ENCODE results near the gene PRODH2. TPM values are rescaled to one million over a fixed set of nuclear protein-coding genes. Genes with fewer than 3 reads are reported as not detected.

The PRODH2 gene
- total and polyA plus RNA-seq, 2 of the 13 experiments (the other 11 are each of a cell fraction or from before 2014, with no cell fraction given) = 86.7 to 118 TPM

DNA sequence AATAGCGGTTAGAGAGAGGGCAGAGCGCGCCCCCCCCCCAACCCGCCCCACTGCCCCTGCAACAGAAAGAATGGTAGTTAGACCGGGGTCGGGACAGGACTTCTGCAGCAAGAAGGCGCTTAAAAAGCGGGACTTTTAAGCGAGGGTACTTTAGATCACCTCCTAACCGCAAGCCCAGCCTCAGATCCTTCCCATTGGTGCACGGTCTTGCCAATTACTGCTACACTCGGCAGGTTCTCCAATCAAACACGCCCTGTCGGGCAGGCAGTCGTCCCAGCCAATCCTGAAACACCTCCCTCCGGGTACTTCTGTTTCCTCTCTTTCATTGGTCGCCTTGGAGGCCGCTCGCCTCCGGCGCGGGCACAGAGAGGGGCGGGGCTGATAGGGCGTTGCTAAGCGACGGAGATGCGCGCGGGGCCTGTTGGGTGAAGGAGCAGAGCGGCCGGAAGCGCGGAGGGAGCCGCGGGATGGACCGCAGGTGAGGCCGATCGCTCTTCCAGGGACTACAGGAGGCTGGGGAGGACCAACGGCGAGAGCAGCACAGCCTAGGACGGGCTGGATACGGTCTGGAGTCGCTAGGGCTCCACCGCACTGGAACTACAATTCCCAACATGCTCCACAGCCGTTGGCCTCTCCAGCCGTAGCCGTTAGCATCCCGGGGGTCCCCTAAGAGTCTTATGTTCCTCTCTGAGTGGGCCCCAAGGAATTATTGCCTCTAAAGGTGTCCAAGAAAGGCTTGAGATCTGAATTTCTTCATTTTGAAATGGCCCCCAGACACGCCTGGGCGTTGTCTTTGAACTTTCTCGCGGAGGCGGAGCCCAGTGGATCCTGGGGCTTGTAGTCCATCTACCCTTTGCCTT, 54.7 kb downstream of the PRODH2 start, which contains the start of gene PROSER3 (continued):
- TF ChIP-seq, protein P1, sequence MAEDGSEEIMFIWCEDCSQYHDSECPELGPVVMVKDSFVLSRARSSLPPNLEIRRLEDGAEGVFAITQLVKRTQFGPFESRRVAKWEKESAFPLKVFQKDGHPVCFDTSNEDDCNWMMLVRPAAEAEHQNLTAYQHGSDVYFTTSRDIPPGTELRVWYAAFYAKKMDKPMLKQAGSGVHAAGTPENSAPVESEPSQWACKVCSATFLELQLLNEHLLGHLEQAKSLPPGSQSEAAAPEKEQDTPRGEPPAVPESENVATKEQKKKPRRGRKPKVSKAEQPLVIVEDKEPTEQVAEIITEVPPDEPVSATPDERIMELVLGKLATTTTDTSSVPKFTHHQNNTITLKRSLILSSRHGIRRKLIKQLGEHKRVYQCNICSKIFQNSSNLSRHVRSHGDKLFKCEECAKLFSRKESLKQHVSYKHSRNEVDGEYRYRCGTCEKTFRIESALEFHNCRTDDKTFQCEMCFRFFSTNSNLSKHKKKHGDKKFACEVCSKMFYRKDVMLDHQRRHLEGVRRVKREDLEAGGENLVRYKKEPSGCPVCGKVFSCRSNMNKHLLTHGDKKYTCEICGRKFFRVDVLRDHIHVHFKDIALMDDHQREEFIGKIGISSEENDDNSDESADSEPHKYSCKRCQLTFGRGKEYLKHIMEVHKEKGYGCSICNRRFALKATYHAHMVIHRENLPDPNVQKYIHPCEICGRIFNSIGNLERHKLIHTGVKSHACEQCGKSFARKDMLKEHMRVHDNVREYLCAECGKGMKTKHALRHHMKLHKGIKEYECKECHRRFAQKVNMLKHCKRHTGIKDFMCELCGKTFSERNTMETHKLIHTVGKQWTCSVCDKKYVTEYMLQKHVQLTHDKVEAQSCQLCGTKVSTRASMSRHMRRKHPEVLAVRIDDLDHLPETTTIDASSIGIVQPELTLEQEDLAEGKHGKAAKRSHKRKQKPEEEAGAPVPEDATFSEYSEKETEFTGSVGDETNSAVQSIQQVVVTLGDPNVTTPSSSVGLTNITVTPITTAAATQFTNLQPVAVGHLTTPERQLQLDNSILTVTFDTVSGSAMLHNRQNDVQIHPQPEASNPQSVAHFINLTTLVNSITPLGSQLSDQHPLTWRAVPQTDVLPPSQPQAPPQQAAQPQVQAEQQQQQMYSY (CRISPR knock-in tag; IDR thresholded peaks at IDR 0.05) = no peak
- 0 out of 2 replicates have a peak, but pooled peaks have one; percentile 51 for TF ChIP-seq FIP1L1 (IDR thresholded peaks at IDR 0.05; ENCODE audit: borderline replicate concordance, insufficient read depth, low read depth, low read length)
- TF ChIP-seq NKX3-1 (CRISPR knock-in tag; IDR thresholded peaks at IDR 0.05) = 0 out of 2 replicates have a peak, but pooled peaks have one; percentile 47
- TF ChIP-seq ETV5 (CRISPR knock-in tag; IDR thresholded peaks at IDR 0.05; ENCODE audit: borderline replicate concordance) = peak; percentile 86
- no peak for TF ChIP-seq SRSF4 (IDR thresholded peaks at IDR 0.05; ENCODE audit: low read depth, low read length, poor library complexity, severe bottlenecking)
- peak; percentile 42; the same call in 1 of the 2 replicates for TF ChIP-seq ZNF839 (CRISPR knock-in tag; IDR thresholded peaks at IDR 0.05; ENCODE audit: borderline replicate concordance)
- peak; percentile 66; the same call in 1 of the 2 replicates for TF ChIP-seq MXD4 (CRISPR knock-in tag; IDR thresholded peaks at IDR 0.05)
- peak; percentile 16; the same call in 1 of the 2 replicates for TF ChIP-seq TFAP4 (IDR thresholded peaks at IDR 0.05; ENCODE audit: borderline replicate concordance, low read depth)
- no peak for TF ChIP-seq SSRP1 (CRISPR knock-in tag; IDR thresholded peaks at IDR 0.05)
- TF ChIP-seq ZNF234 (CRISPR knock-in tag; conservative IDR thresholded peaks at IDR 0.05) = no peak
- peak; percentile 85 for TF ChIP-seq ZFY (CRISPR knock-in tag; IDR thresholded peaks at IDR 0.05)
- 0 out of 2 replicates have a peak, but pooled peaks have one; percentile 59 for TF ChIP-seq TBP (CRISPR knock-in tag; IDR thresholded peaks at IDR 0.05)
- TF ChIP-seq ZNF790 (CRISPR knock-in tag; IDR thresholded peaks at IDR 0.05; ENCODE audit: borderline replicate concordance) = no peak
- TF ChIP-seq, protein P2, sequence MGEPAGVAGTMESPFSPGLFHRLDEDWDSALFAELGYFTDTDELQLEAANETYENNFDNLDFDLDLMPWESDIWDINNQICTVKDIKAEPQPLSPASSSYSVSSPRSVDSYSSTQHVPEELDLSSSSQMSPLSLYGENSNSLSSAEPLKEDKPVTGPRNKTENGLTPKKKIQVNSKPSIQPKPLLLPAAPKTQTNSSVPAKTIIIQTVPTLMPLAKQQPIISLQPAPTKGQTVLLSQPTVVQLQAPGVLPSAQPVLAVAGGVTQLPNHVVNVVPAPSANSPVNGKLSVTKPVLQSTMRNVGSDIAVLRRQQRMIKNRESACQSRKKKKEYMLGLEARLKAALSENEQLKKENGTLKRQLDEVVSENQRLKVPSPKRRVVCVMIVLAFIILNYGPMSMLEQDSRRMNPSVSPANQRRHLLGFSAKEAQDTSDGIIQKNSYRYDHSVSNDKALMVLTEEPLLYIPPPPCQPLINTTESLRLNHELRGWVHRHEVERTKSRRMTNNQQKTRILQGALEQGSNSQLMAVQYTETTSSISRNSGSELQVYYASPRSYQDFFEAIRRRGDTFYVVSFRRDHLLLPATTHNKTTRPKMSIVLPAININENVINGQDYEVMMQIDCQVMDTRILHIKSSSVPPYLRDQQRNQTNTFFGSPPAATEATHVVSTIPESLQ (CRISPR knock-in tag; conservative IDR thresholded peaks at IDR 0.05) = no peak
- TF ChIP-seq ZNF792 (CRISPR knock-in tag; IDR thresholded peaks at IDR 0.05) = 0 out of 2 replicates have a peak, but pooled peaks have one; percentile 56
- TF ChIP-seq KLF6 (CRISPR knock-in tag; IDR thresholded peaks at IDR 0.05) = peak; percentile 32; the same call in 1 of the 2 replicates
- no peak for TF ChIP-seq SKIL (CRISPR knock-in tag; IDR thresholded peaks at IDR 0.05; ENCODE audit: borderline replicate concordance)
- 0 out of 2 replicates have a peak, but pooled peaks have one; percentile 31 for TF ChIP-seq ZNF264 (CRISPR knock-in tag; IDR thresholded peaks at IDR 0.05)
- no peak for TF ChIP-seq GTF2F1 (IDR thresholded peaks at IDR 0.05; ENCODE audit: low read length)
